Thyroid gland (tissue), 4 donors: Measurements from ENCODE around the gene NAV2.

Source experiments
- CTCF ChIP-seq, 6 experiments: fragments of 200-600 bp in 3 of 6; fragments of 450-650 bp in 3 of 6; sonication (generic) in 3 of 6; IDR thresholded peaks; one replicate each; pipeline ENCODE4 v1.5.1; 2016 to 2019; ENCODE audit warnings: antibody characterized with exemption in 6 of 6, mild to moderate bottlenecking in 2 of 6, inconsistent platforms in 1 of 6, moderate library complexity in 1 of 6
- POLR2A ChIP-seq, 2 donors: fragments of 450-650 bp; IDR thresholded peaks; one replicate each; pipeline ENCODE4 v1.6.1; 2017; ENCODE audit warnings: antibody characterized with exemption in 2 of 2, mild to moderate bottlenecking in 2 of 2, moderate library complexity in 1 of 2

GRCh38 chr11:20089796-20090653, 377.4 kb downstream of the NAV2 start:
- TF ChIP-seq CTCF (IDR thresholded peaks at IDR 0.05) (no peak), POLR2A (IDR thresholded peaks at IDR 0.05) (no peak)
